Measurements from ENCODE around the gene TNFRSF13B. TPM values are rescaled to one million over a fixed set of nuclear protein-coding genes. Genes with fewer than 3 reads are reported as not detected.

The TNFRSF13B gene
- total and polyA plus RNA-seq, 10 of the 15 experiments (the other 5 are each of a cell fraction or from before 2014, with no cell fraction given), result 15.5 to 231 (median 119) TPM

GRCh38 chr17:16941072-16942036 is 30.6 kb downstream of the TNFRSF13B start (continued):
- TF ChIP-seq ESRRA (IDR thresholded peaks at IDR 0.05; ENCODE audit: low read length) (no peak), SUPT20H (IDR thresholded peaks at IDR 0.05; ENCODE audit: borderline replicate concordance, control insufficient read depth, low read depth, low read length) (no peak), USF2 (IDR thresholded peaks at IDR 0.05; ENCODE audit: borderline replicate concordance, low read depth, low read length) (no peak)

- 87% methylated on average over 14 of the region's 18 CpGs for WGBS (ENCODE audit: insufficient coverage, insufficient replicate concordance, low lambda C conversion rate, missing lambda C conversion rate)
- ChIA-PET RAD21 (ENCODE audit: unreplicated experiment) (no interaction called here), SMC1A (ENCODE audit: uncharacterized antibody, unreplicated experiment) (no interaction called here), CTCF (no interaction called here), POLR2A (no interaction called here)
- peaks cover 28% of the 10 kb centered on the region for H3K79me2 ChIP-seq (ENCODE audit: control insufficient read depth, insufficient read depth, low read length)
- H2AFZ ChIP-seq (ENCODE audit: control insufficient read depth, low read depth, low read length), result no peak overlapping the region
- H3K9me3 ChIP-seq (replicated peaks; ENCODE audit: control insufficient read depth, insufficient read depth, low read length), result no peaks in the 10 kb centered on the region
- no peak for FAIRE-seq
- TF ChIP-seq KAT2A (conservative IDR thresholded peaks at IDR 0.05; ENCODE audit: control insufficient read depth, low read depth, low read length) (no peak), POU2F2 (IDR thresholded peaks at IDR 0.05; ENCODE audit: borderline replicate concordance, low read depth, low read length) (no peak), TBL1XR1 (IDR thresholded peaks at IDR 0.05; ENCODE audit: low read depth, low read length) (no peak), FOXM1 (IDR thresholded peaks at IDR 0.05; ENCODE audit: low read depth, low read length) (no peak), EGR1 (IDR thresholded peaks at IDR 0.05; ENCODE audit: borderline replicate concordance in 1 of 2, low read depth in 2 of 2, low read length in 2 of 2) (no peak), RAD21 (IDR thresholded peaks at IDR 0.05; ENCODE audit: insufficient read depth, low read depth, low read length) (no peak), NFYA (IDR thresholded peaks at IDR 0.05; ENCODE audit: borderline replicate concordance, low read depth, low read length) (no peak), SPI1 (IDR thresholded peaks at IDR 0.05; ENCODE audit: borderline replicate concordance, insufficient read depth, low read depth, low read length) (no peak), SRF (IDR thresholded peaks at IDR 0.05; ENCODE audit: low read depth in 2 of 2, low read length in 2 of 2) (no peak), ZNF592 (IDR thresholded peaks at IDR 0.05) (no peak)
- no peak for ATAC-seq
- no peak overlapping the region for H3K27ac ChIP-seq (ENCODE audit: control insufficient read depth, insufficient read depth)
- BruUV-seq (replicated peaks), result no TSS peak
- H3K36me3 ChIP-seq (ENCODE audit: control insufficient read depth in 2 of 2, insufficient read depth in 2 of 2, low read length in 1 of 2), result peaks cover 54 to 75% of the 10 kb centered on the region in 2 experiments
- DNase-seq (ENCODE audit: low read depth, low spot score), result no peak
- H3K4me2 ChIP-seq (ENCODE audit: control insufficient read depth, insufficient read depth), result no peak overlapping the region
- no peaks in the 10 kb centered on the region for H3K27me3 ChIP-seq (replicated peaks in 1 of 2; ENCODE audit: control insufficient read depth in 2 of 2, insufficient read depth in 2 of 2, low read length in 1 of 2)
- no peak overlapping the region for H3K4me3 ChIP-seq
- no peaks in the 10 kb centered on the region; the same call in 1 of the 2 replicates for H3K4me1 ChIP-seq (ENCODE audit: control insufficient read depth, insufficient read depth, low read length)
- in situ Hi-C loops (cut with MboI), result no loop called here
- no peak overlapping the region for H3K9ac ChIP-seq (ENCODE audit: control insufficient read depth, insufficient read depth, low read length)
- H4K20me1 ChIP-seq (ENCODE audit: control insufficient read depth, insufficient read depth), result no peaks in the 10 kb centered on the region; the same call in 1 of the 2 replicates
- intact Hi-C loops (cut with micrococcal nuclease; ENCODE audit: unreplicated experiment), result loop anchor here (10.0 kb wide), 1 partner anchor 55 kb away; no protein-coding TSS in a partner anchor
Measured at GRCh38 chr17:16940116-16940881, 31.6 kb downstream of the TNFRSF13B start.
